Lung (tissue), 16 donors: ENCODE results near the gene HSF5. TPM values are rescaled to one million over a fixed set of nuclear protein-coding genes. Genes with fewer than 3 reads are reported as not detected.

Experiments
- ATAC-seq: fragments of 200-7000 bp; cut with Tn5 transposase; one replicate; pipeline ENCODE4 v1.9.1; 2020; ENCODE audit warnings: moderate number of reproducible peaks; ENCODE audit not compliant: insufficient read depth, low FRiP score
- DNase-seq, 3 donors: peaks; one replicate each; pipeline ENCODE4 v3.0.0-alpha.2; 2013 to 2017
- H3K27ac ChIP-seq, 2 donors: one replicate each; pipeline ENCODE4 v1.5.1; 2013; ENCODE audit warnings: mild to moderate bottlenecking in 2 of 2, moderate library complexity in 2 of 2, control low read depth in 1 of 2, inconsistent platforms in 1 of 2, low read depth in 1 of 2, low read length in 1 of 2
- H3K27me3 ChIP-seq, 3 donors: one replicate each; pipeline ENCODE4 v1.5.1; 2013; ENCODE audit warnings: low read length in 2 of 3; ENCODE audit not compliant: control insufficient read depth in 3 of 3, insufficient read depth in 3 of 3
- H3K36me3 ChIP-seq, 4 donors: one replicate each; pipeline ENCODE4 v1.5.1; 2013; ENCODE audit warnings: low read length in 4 of 4, mild to moderate bottlenecking in 1 of 4, moderate library complexity in 1 of 4; ENCODE audit not compliant: control insufficient read depth in 4 of 4, insufficient read depth in 4 of 4
- H3K4me1 ChIP-seq, 5 donors: one replicate each; pipeline ENCODE4 v1.5.1; 2013; ENCODE audit warnings: low read length in 5 of 5, mild to moderate bottlenecking in 2 of 5, moderate library complexity in 1 of 5; ENCODE audit not compliant: control insufficient read depth in 5 of 5, insufficient read depth in 5 of 5
- H3K4me3 ChIP-seq: one replicate; pipeline ENCODE4 v1.5.1; 2013; ENCODE audit warnings: mild to moderate bottlenecking, control low read depth, moderate library complexity
- H3K9ac ChIP-seq, 2 donors: one replicate each; pipeline ENCODE4 v1.5.1; 2013; ENCODE audit warnings: low read length in 2 of 2, control low read depth in 1 of 2; ENCODE audit not compliant: insufficient read depth in 1 of 2
- H3K9me3 ChIP-seq, 4 donors: one replicate each; pipeline ENCODE4 v1.5.1; 2013; ENCODE audit warnings: low read length in 3 of 4, mild to moderate bottlenecking in 1 of 4, moderate library complexity in 1 of 4; ENCODE audit not compliant: control insufficient read depth in 4 of 4, insufficient read depth in 3 of 4
- WGBS, 2 donors: extraction: QIAGEN DNeasy Blood & Tissue Kit; methylation state at CpG; one replicate each; pipeline ENCODE4 v1.1.7; 2013; 5-methylcytosine and 5-hydroxymethylcytosine counted together
- long read RNA-seq, 5 donors: transcript quantifications; one replicate each; lab custom pipeline, GENCODE V29; 2026
- polyA plus RNA-seq, 2 donors: library from polyadenylated mRNA; stranded (reverse); fragments of 200-250 nt; gene quantifications; one replicate each; pipeline ENCODE4 v1.2.1, GENCODE V29; 2013
- total RNA-seq, 2 donors: library from RNA; depleted of rRNA in 1 of 2; stranded (reverse); fragments of >200 nt in 1 of 2; gene quantifications; one replicate each; pipeline ENCODE4 v1.2.1, GENCODE V29; 2014 to 2021
- TF ChIP-seq, protein P1 (sequence below): IDR thresholded peaks from 2 replicates; pipeline ENCODE4 v1.5.1; 2012; ENCODE audit warnings: mild to moderate bottlenecking; ENCODE audit errors: control extremely low read depth, extremely low read depth
- donor health status: control.
- donor health status: control.
- donor health status: Bipolar disorder and iron deficiency.
- donor health status: healthy.
- donor health status: DM: yes; HTN: yes; CAD: no.

The HSF5 gene, protein sequence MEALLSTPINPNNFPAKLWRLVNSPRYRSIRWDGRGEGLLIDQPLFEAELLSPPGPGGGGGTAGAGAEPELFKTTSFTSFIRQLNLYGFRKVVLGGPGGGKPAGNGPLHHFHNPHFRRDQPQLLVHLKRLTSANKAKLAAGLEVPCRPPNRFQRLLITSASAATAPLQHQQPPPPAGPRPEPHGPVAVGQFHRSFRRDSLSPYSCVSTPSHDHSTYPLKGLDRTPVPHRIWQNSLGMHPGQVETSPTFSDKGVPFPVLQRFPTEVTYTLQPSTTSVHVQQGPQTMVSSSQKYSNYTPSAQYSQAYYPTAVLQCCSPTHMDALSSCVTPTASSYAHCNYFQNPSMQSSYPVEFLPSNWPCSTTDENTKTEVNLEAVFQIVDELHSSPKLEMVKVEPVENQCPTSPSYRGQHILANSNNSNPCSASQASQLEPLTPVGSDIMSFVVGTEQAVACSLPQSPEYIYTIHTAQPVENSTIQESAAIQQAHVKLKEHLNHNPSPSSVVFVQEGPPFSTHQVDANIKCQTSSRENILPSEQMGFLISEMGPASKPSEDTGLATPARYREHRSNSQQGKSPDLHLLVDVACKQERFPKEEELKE
- total RNA-seq (under 1 TPM; 0.12 to 0.17 TPM), polyA plus RNA-seq (under 1 TPM; 0.02 to 0.03 TPM)
- long read RNA-seq, donor 1: 0 reads
- long read RNA-seq, donor 2: 0 reads
- long read RNA-seq, donor 3: 0 reads
- long read RNA-seq, donor 4: 0 reads
- long read RNA-seq, donor 5: 0 reads

DNA sequence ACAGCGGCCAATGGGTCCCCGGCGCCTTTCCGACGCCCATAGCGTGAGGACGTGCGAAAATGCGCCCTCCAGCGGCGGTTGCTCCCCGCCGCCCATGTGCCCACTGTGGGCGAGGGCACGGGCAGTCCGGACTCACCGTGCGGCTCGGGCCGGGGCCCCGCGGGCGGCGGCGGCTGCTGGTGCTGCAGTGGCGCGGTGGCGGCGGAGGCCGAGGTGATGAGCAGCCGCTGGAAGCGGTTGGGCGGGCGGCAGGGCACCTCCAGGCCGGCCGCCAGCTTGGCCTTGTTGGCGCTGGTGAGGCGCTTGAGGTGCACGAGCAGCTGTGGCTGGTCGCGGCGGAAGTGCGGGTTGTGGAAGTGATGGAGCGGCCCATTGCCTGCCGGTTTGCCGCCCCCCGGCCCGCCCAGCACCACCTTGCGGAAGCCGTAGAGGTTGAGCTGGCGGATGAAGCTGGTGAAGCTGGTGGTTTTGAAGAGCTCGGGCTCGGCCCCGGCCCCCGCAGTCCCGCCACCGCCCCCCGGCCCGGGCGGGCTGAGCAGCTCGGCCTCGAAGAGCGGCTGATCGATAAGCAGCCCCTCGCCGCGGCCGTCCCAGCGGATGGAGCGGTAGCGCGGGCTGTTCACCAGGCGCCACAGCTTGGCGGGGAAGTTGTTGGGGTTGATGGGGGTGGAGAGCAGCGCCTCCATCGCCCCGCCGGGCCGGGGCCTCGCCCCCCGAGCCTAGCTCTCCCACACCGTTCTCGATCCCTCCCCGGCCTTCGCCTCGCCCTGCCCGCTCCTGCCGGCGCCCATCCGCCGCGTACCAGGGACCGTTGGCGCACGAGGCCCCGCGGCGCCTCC, at the start of gene HSF5:
HSF5 (minus strand) TSS at position 820 of the 839 bp plus-strand sequence; CDS start at position 686, 134 bp downstream.
- H3K9me3 ChIP-seq: no peaks in the 10 kb centered on the region
- ATAC-seq (peak; percentile 27), DNase-seq (peak; percentile 26 to 47 (median 37))
- H3K36me3 ChIP-seq: peaks cover 20 to 31% (median 23%) of the 10 kb centered on the region in 4 donors
- no peak within 1 kb of the TSS for H3K9ac ChIP-seq
- H3K27me3 ChIP-seq: no peaks in the 10 kb centered on the region
- WGBS, 2 donors: 40 to 61% methylated on average over 96 to 98 of the region's 98 CpGs
- no peaks in the 10 kb centered on the region for H3K4me1 ChIP-seq
- H3K27ac ChIP-seq: no peak within 1 kb of the TSS
- no peak within 1 kb of the TSS for H3K4me3 ChIP-seq
- TF ChIP-seq, protein P1, sequence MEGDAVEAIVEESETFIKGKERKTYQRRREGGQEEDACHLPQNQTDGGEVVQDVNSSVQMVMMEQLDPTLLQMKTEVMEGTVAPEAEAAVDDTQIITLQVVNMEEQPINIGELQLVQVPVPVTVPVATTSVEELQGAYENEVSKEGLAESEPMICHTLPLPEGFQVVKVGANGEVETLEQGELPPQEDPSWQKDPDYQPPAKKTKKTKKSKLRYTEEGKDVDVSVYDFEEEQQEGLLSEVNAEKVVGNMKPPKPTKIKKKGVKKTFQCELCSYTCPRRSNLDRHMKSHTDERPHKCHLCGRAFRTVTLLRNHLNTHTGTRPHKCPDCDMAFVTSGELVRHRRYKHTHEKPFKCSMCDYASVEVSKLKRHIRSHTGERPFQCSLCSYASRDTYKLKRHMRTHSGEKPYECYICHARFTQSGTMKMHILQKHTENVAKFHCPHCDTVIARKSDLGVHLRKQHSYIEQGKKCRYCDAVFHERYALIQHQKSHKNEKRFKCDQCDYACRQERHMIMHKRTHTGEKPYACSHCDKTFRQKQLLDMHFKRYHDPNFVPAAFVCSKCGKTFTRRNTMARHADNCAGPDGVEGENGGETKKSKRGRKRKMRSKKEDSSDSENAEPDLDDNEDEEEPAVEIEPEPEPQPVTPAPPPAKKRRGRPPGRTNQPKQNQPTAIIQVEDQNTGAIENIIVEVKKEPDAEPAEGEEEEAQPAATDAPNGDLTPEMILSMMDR: no peak

DNA sequence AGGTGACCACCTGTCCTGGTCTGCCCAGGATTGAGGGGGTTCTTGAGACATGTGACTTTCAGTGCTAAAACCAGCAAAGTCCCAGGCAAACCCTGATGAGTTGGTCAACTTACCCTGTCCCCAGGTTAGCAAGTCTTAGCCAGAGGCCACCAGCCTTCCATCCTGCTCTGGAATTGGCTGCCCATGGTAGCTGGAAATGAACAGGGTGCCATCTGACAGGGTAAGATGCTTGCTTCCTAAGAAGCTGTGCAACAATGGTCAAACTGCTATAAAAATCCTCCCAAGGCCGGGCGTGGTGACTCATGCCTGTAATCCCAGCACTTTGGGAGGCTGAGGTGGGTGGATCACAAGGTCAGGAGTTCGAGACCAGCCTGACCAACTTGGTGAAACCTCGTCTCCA, 49.1 kb upstream of the HSF5 start:
- no peak overlapping the region for H3K9ac ChIP-seq
- no peak for ATAC-seq
- H3K4me3 ChIP-seq: no peak overlapping the region
- TF ChIP-seq, protein P1: no peak
- no peak overlapping the region for H3K27ac ChIP-seq
- no peaks in the 10 kb centered on the region for H3K36me3 ChIP-seq
- H3K4me1 ChIP-seq: peaks cover 3 to 19% (median 10%) of the 10 kb centered on the region in 5 donors
- H3K9me3 ChIP-seq: no peaks in the 10 kb centered on the region
- peaks cover 0 to 3% (median 0%) of the 10 kb centered on the region in 3 donors for H3K27me3 ChIP-seq
- DNase-seq: no peak
- 93 to 95% methylated on average over 4 of the region's 4 CpGs for WGBS, 2 donors

DNA sequence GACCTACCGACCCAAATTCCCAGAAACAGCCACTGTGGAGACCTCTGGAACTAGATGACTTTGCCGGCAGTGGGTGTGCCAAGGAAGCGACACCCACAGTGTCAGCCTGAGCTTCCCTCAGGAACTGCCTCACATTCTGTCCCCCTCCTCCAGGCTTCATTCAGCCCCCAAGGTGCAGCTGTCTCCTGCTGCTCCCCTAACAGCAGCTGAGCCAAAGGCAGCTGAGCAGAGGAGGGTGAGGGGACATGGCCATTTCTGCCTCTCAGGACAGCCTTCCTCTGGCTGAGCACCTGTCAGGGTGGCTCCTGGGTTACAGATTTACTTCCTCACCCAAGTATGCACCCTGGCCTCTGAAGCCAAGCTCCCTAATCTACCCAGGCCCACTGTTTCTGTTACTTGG, 48.3 kb upstream of the HSF5 start:
- ATAC-seq (no peak), DNase-seq (no peak)
- H3K9ac ChIP-seq: no peak overlapping the region
- H3K4me1 ChIP-seq: peaks cover 3 to 19% (median 15%) of the 10 kb centered on the region in 5 donors
- 87 to 89% methylated on average over 3 of the region's 3 CpGs for WGBS, 2 donors
- TF ChIP-seq, protein P1: no peak
- H3K36me3 ChIP-seq: no peaks in the 10 kb centered on the region
- peaks cover 0 to 3% (median 0%) of the 10 kb centered on the region in 3 donors for H3K27me3 ChIP-seq
- H3K9me3 ChIP-seq: no peaks in the 10 kb centered on the region
- H3K4me3 ChIP-seq: no peak overlapping the region
- no peak overlapping the region for H3K27ac ChIP-seq
